ENCODE measurements around the gene DAAM1. TPM values are rescaled to one million over a fixed set of nuclear protein-coding genes. Genes with fewer than 3 reads are reported as not detected.

The DAAM1 gene
- polyA plus RNA-seq, 1 donor from 2014 or later, result 161 TPM

DNA sequence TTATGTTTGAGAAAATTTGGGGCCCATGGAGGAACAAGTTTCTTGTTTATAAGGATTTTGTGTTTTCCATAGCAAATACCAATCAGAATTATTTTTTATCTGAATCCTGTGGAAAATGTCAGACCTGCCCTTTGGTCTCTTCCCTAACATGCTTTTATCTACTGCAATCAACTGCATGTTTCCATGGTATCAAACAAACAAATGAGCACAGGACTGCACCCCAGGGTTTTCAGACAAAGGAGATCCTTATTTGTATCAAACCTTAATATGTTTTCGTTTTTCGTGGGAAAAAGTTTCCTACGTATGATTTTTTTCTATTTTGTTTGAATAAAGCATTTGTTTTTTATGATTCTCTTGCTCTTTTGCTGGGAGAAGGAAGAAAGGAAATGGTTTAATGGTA lies 185.6 kb downstream of the DAAM1 start:
- no peaks in the 10 kb centered on the region for H3K36me3 ChIP-seq (ENCODE audit: insufficient read depth, low read length)
- no peak overlapping the region for H3K4me3 ChIP-seq (ENCODE audit: low read length)
- H3K9ac ChIP-seq (ENCODE audit: low read length), result no peak overlapping the region
- no peak overlapping the region for H3K4me2 ChIP-seq (ENCODE audit: low read length)
- H2AFZ ChIP-seq (ENCODE audit: low read depth, low read length), result no peak overlapping the region
- H4K20me1 ChIP-seq (ENCODE audit: insufficient read depth), result no peaks in the 10 kb centered on the region
- no peaks in the 10 kb centered on the region for H3K79me2 ChIP-seq (replicated peaks; ENCODE audit: insufficient read depth, low read length)
- no peaks in the 10 kb centered on the region for H3F3A ChIP-seq (ENCODE audit: insufficient read depth, low read length, poor library complexity, severe bottlenecking)
- H3K9me2 ChIP-seq (ENCODE audit: insufficient read depth, low read length), result no peaks in the 10 kb centered on the region
- no peak overlapping the region for H3K27ac ChIP-seq (ENCODE audit: low read length)
- H3K27me3 ChIP-seq (ENCODE audit: insufficient read depth, low read depth, low read length), result no peaks in the 10 kb centered on the region
- no peaks in the 10 kb centered on the region for H3K9me3 ChIP-seq (ENCODE audit: low read length)
- TF ChIP-seq, protein P1, sequence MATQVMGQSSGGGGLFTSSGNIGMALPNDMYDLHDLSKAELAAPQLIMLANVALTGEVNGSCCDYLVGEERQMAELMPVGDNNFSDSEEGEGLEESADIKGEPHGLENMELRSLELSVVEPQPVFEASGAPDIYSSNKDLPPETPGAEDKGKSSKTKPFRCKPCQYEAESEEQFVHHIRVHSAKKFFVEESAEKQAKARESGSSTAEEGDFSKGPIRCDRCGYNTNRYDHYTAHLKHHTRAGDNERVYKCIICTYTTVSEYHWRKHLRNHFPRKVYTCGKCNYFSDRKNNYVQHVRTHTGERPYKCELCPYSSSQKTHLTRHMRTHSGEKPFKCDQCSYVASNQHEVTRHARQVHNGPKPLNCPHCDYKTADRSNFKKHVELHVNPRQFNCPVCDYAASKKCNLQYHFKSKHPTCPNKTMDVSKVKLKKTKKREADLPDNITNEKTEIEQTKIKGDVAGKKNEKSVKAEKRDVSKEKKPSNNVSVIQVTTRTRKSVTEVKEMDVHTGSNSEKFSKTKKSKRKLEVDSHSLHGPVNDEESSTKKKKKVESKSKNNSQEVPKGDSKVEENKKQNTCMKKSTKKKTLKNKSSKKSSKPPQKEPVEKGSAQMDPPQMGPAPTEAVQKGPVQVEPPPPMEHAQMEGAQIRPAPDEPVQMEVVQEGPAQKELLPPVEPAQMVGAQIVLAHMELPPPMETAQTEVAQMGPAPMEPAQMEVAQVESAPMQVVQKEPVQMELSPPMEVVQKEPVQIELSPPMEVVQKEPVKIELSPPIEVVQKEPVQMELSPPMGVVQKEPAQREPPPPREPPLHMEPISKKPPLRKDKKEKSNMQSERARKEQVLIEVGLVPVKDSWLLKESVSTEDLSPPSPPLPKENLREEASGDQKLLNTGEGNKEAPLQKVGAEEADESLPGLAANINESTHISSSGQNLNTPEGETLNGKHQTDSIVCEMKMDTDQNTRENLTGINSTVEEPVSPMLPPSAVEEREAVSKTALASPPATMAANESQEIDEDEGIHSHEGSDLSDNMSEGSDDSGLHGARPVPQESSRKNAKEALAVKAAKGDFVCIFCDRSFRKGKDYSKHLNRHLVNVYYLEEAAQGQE (IDR thresholded peaks at IDR 0.05; ENCODE audit: borderline replicate concordance), result no peak
- TF ChIP-seq POLR2AphosphoS5 (IDR thresholded peaks at IDR 0.05) (no peak), MXI1 (conservative IDR thresholded peaks at IDR 0.05; ENCODE audit: poor library complexity, severe bottlenecking) (no peak), EP300 (conservative IDR thresholded peaks at IDR 0.05; ENCODE audit: poor library complexity, severe bottlenecking) (no peak), SMC3 (conservative IDR thresholded peaks at IDR 0.05; ENCODE audit: poor library complexity) (no peak)

DNA sequence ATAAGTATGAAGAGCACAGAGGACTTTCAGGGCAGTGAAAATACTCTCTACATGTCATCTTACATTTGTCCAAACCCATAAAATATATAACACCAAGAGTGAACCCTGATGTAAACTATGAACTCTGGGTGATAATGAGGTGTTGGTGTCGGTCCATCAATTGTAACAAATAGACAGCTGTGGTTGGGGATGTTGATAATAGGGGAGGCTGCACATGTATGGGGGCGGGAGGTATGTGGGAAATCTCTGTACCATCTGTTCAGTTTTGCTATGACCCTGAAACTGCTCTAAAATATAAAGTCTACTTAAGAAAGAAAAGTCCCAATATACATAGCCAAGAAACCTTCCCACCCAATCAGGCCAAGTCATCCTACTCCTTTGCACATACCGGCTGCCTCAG lies 188.2 kb downstream of the DAAM1 start:
- TF ChIP-seq CTCF (IDR thresholded peaks at IDR 0.05; ENCODE audit: poor library complexity, severe bottlenecking) (no peak), POLR2AphosphoS5 (IDR thresholded peaks at IDR 0.05) (no peak), MXI1 (conservative IDR thresholded peaks at IDR 0.05; ENCODE audit: poor library complexity, severe bottlenecking) (no peak), EZH2 (IDR thresholded peaks at IDR 0.05; ENCODE audit: borderline replicate concordance, insufficient read depth, low read length, poor library complexity, severe bottlenecking) (no peak), EP300 (conservative IDR thresholded peaks at IDR 0.05; ENCODE audit: poor library complexity, severe bottlenecking) (no peak), TAF1 (IDR thresholded peaks at IDR 0.05; ENCODE audit: low read depth) (no peak), SMC3 (conservative IDR thresholded peaks at IDR 0.05; ENCODE audit: poor library complexity) (no peak), RAD21 (conservative IDR thresholded peaks at IDR 0.05) (no peak)
- TF ChIP-seq, protein P1 (IDR thresholded peaks at IDR 0.05; ENCODE audit: borderline replicate concordance), result no peak
- Histone ChIP-seq H3K79me2 (replicated peaks; ENCODE audit: insufficient read depth, low read length) (no peaks in the 10 kb centered on the region), H3K9me3 (ENCODE audit: low read length) (no peaks in the 10 kb centered on the region), H3K27me3 (ENCODE audit: insufficient read depth, low read depth, low read length) (no peaks in the 10 kb centered on the region), H3K9me2 (ENCODE audit: insufficient read depth, low read length) (no peaks in the 10 kb centered on the region), H3F3A (ENCODE audit: insufficient read depth, low read length, poor library complexity, severe bottlenecking) (no peaks in the 10 kb centered on the region), H3K9ac (ENCODE audit: low read length) (no peak overlapping the region), H4K20me1 (ENCODE audit: insufficient read depth) (no peaks in the 10 kb centered on the region), H3K4me3 (ENCODE audit: low read length) (no peak overlapping the region), H2AFZ (ENCODE audit: low read depth, low read length) (no peak overlapping the region), H3K36me3 (ENCODE audit: insufficient read depth, low read length) (no peaks in the 10 kb centered on the region), H3K4me2 (ENCODE audit: low read length) (no peak overlapping the region), H3K27ac (ENCODE audit: low read length) (no peak overlapping the region)

Data from neural cell (in vitro differentiated cells).